ENCODE data around the gene FOCAD. TPM values are rescaled to one million over a fixed set of nuclear protein-coding genes. Genes with fewer than 3 reads are reported as not detected.

FOCAD gene
- total RNA-seq, 1 experiment from 2014 or later: 43.3 TPM

- H3K4me2 ChIP-seq (ENCODE audit: insufficient read depth, insufficient read length, low read length): no peak overlapping the region
- no peak overlapping the region for H4K5ac ChIP-seq (ENCODE audit: insufficient read length, low read depth, low read length)
- H3K9me3 ChIP-seq (ENCODE audit: control insufficient read depth, low read depth, low read length): no peaks in the 10 kb centered on the region
- H4K20me1 ChIP-seq (ENCODE audit: control insufficient read depth, insufficient read depth, insufficient read length): no peaks in the 10 kb centered on the region
- no peak overlapping the region for H2AK5ac ChIP-seq (ENCODE audit: insufficient read length, low read length)
- no peak overlapping the region for H3K23ac ChIP-seq (ENCODE audit: insufficient read length, low read depth, low read length)
- H2BK12ac ChIP-seq (ENCODE audit: insufficient read length, low read depth, low read length): no peak overlapping the region
- no peak overlapping the region for H3K4me3 Mint-ChIP-seq
- H3K9me3 Mint-ChIP-seq: no peaks in the 10 kb centered on the region
- peaks cover 3% of the 10 kb centered on the region for H3K79me1 ChIP-seq (ENCODE audit: insufficient read depth, low read depth, low read length, poor library complexity, severe bottlenecking)
- H2BK120ac ChIP-seq (ENCODE audit: low read depth, low read length, poor library complexity, severe bottlenecking): no peak overlapping the region
- no peak for DNase-seq
- no peak for TF ChIP-seq CTCF (conservative IDR thresholded peaks at IDR 0.05)
- H2BK20ac ChIP-seq (ENCODE audit: low read depth, low read length, poor library complexity, severe bottlenecking): no peak overlapping the region
- H4K8ac ChIP-seq (replicated peaks; ENCODE audit: insufficient read length, low read depth, low read length): no peak overlapping the region
- H3K27me3 Mint-ChIP-seq (ENCODE audit: low read depth): no peaks in the 10 kb centered on the region
- H3K18ac ChIP-seq (ENCODE audit: insufficient read length, low read depth, low read length): no peak overlapping the region
- H2AFZ ChIP-seq (ENCODE audit: low read length): no peak overlapping the region
- no peak overlapping the region for H2BK15ac ChIP-seq (ENCODE audit: low read depth, low read length)
- no peak overlapping the region for H3K9ac ChIP-seq (ENCODE audit: extremely low read depth, insufficient read length, low read length)
- H3K27ac Mint-ChIP-seq: peak overlapping the region; percentile 25 to 47 (median 33); a peak in 3 of 7 replicates
- peaks cover 3% of the 10 kb centered on the region; the same call in 1 of the 2 replicates for H3K4me1 ChIP-seq (ENCODE audit: insufficient read depth, low read length)
- peaks cover 0 to 18% (median 4%) of the 10 kb centered on the region in 3 experiments; a peak in 4 of 7 replicates for H3K36me3 Mint-ChIP-seq (ENCODE audit: insufficient read depth in 1 of 3, low read depth in 3 of 3)
- H2BK5ac ChIP-seq (ENCODE audit: insufficient read length, low read length): no peak overlapping the region
- H3K27me3 ChIP-seq (ENCODE audit: insufficient read depth, low read length): no peaks in the 10 kb centered on the region
- H3T11ph ChIP-seq (ENCODE audit: low read length): no peak overlapping the region
- no peak overlapping the region for H3K27ac ChIP-seq (ENCODE audit: insufficient read length, low read depth, low read length)
- no peak overlapping the region for H3K14ac ChIP-seq (ENCODE audit: insufficient read depth, low read length)
- H3K79me2 ChIP-seq (ENCODE audit: insufficient read depth, low read length): no peaks in the 10 kb centered on the region
- WGBS (ENCODE audit: extremely low coverage, insufficient read length, low lambda C conversion rate): no CpG with 5 or more reads among the region's 2 CpGs
- H3K23me2 ChIP-seq (ENCODE audit: insufficient read length, low read depth, low read length, poor library complexity, severe bottlenecking): no peaks in the 10 kb centered on the region
- H4K91ac ChIP-seq (ENCODE audit: insufficient read length, low read depth, low read length): no peak overlapping the region
- no peak overlapping the region for H3K4ac ChIP-seq (ENCODE audit: low read depth, low read length)
- no peak overlapping the region for H3K56ac ChIP-seq (ENCODE audit: insufficient read length, low read depth, low read length)
- H3K4me1 Mint-ChIP-seq: peaks cover 14 to 23% of the 10 kb centered on the region in 2 experiments
Measured at GRCh38 chr9:20744036-20744630, 60.1 kb downstream of the FOCAD start.
